SIG-M5 treated with dmso at 0.1 percent for 504 hours (cell line): ENCODE results near the gene ALK.

ENCODE experiments used
- DNase-seq: peaks from one replicate; lab custom pipeline; 2025; ENCODE audit not compliant: unreplicated experiment; lab: John Stamatoyannopoulos, UW

The ALK gene

GRCh38 chr2:29614295-29614830 lies 307.0 kb downstream of the ALK start:
- DNase-seq, result no peak

- no peak for DNase-seq
These were observed 307.6 kb downstream of the ALK start for GRCh38 chr2:29613792-29614266.

- DNase-seq, result no peak
These were observed 308.3 kb downstream of the ALK start for GRCh38 chr2:29613067-29613466.

GRCh38 chr2:29612568-29612967 lies 308.8 kb downstream of the ALK start:
- DNase-seq, result no peak

- DNase-seq, result no peak
These were observed 309.5 kb downstream of the ALK start for GRCh38 chr2:29611850-29612249.

- no peak for DNase-seq
These were observed 310.1 kb downstream of the ALK start for GRCh38 chr2:29611261-29611660.

- no peak for DNase-seq
These were observed 310.8 kb downstream of the ALK start for GRCh38 chr2:29610569-29610968.

GRCh38 chr2:29607038-29607420 lies 314.4 kb downstream of the ALK start:
- DNase-seq, result no peak

- no peak for DNase-seq
These were observed 315.0 kb downstream of the ALK start for GRCh38 chr2:29606104-29607037.

GRCh38 chr2:29603341-29603740 lies 318.0 kb downstream of the ALK start:
- DNase-seq, result no peak

- DNase-seq, result no peak
These were observed 319.5 kb downstream of the ALK start for GRCh38 chr2:29601872-29602271.

- no peak for DNase-seq
These were observed 320.1 kb downstream of the ALK start for GRCh38 chr2:29601321-29601720.

GRCh38 chr2:29599946-29600345 lies 321.4 kb downstream of the ALK start:
- DNase-seq, result no peak

GRCh38 chr2:29598978-29599377 lies 322.4 kb downstream of the ALK start:
- no peak for DNase-seq

GRCh38 chr2:29597035-29597434 lies 324.4 kb downstream of the ALK start:
- DNase-seq, result no peak

- DNase-seq, result no peak
These were observed 324.8 kb downstream of the ALK start for GRCh38 chr2:29596584-29596983.

- DNase-seq, result no peak
These were observed 329.8 kb downstream of the ALK start for GRCh38 chr2:29591600-29591999.

- DNase-seq, result no peak
These were observed 331.2 kb downstream of the ALK start for GRCh38 chr2:29590211-29590610.

GRCh38 chr2:29589440-29590103 lies 331.8 kb downstream of the ALK start:
- no peak for DNase-seq

GRCh38 chr2:29587402-29588190 lies 333.8 kb downstream of the ALK start:
- no peak for DNase-seq

- no peak for DNase-seq
These were observed 334.5 kb downstream of the ALK start for GRCh38 chr2:29586919-29587318.
